Measurements from ENCODE around the gene AKAP1.

Gene AKAP1

DNA sequence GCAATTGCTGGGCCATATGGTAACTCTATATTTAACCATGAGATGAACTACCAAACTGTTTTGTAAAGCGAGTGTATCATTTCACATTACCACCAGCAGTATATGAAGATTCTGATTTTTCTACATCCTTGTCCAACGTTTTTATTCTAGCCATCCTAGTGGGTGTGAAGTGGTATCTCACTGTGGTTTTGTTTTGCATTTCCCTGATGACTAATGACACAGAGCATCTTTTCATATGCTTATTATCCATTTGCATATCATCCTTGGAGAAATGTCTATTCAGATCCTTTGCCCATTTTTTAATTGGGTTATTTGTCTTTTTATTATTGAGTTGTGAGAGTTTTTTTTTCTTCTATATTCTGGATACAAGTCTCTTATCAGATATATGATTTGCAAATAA, 83.6 kb downstream of the AKAP1 start:
- DNase-seq = no peak

DNA sequence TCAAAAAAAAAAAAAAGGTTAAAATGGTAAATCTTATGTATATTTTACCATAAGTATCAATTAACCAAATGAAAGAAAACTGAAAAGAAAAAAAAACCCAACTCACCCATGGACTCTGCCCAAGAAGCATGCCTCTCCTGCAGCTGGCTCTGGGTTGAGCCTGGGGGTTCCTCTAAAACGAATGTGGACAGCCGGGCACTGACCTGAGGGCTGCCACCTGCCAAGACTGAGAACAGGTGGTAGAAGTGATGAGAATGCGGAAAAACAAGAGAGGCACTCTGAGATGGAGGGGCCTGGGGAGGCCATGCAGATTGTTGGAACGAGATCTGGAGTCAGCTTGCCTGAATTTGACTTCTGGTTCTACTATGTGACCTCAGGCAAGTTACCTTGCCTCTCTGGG, 85.8 kb downstream of the AKAP1 start:
- no peak for DNase-seq

Measured in eye (tissue), 1 donor.